Activated T-helper 1 cell treated with anti-CD3 and anti-CD28 coated beads, Interleukin-2, amount 50 U/mL, for 16 hours (primary cell): ENCODE data around the gene TPSG1.
"Not testable (repeated sequence)": the region's sequence is repeated elsewhere in the genome, so short reads cannot be mapped to it uniquely, and the experiment has no call there.

Experiments used
- DNase-seq, 2 donors: peaks; one replicate each; pipeline ENCODE4 v3.0.0-alpha.2; 2020; ENCODE audit warnings: low read depth in 1 of 2, low spot score in 1 of 2

TPSG1 gene

GRCh38 chr16:1257561-1258224, 32.6 kb upstream of the TPSG1 start:
- DNase-seq: no peak

GRCh38 chr16:1256874-1257322, 31.8 kb upstream of the TPSG1 start:
- DNase-seq: no peak

GRCh38 chr16:1256296-1256873, 31.3 kb upstream of the TPSG1 start:
- DNase-seq: not testable (repeated sequence)

GRCh38 chr16:1255276-1256122, 30.4 kb upstream of the TPSG1 start, which contains the start of gene TPSD1:
TSS of gene TPSD1 (plus strand) at chr16:1256069. CDS start at chr16:1256281, 212 bp downstream.
- not testable (repeated sequence) for DNase-seq

- DNase-seq: not testable (repeated sequence)
These were observed 29.8 kb upstream of the TPSG1 start for GRCh38 chr16:1254821-1255220.

GRCh38 chr16:1253701-1254364, 28.8 kb upstream of the TPSG1 start:
- not testable (repeated sequence) for DNase-seq

GRCh38 chr16:1249031-1249755, 24.1 kb upstream of the TPSG1 start:
- DNase-seq: not testable (repeated sequence)

- DNase-seq: not testable (repeated sequence)
These were observed 23.0 kb upstream of the TPSG1 start for GRCh38 chr16:1247903-1248537.

- no peak for DNase-seq
These were observed 20.5 kb upstream of the TPSG1 start for GRCh38 chr16:1245452-1246020.

- no peak for DNase-seq
These were observed 19.8 kb upstream of the TPSG1 start for GRCh38 chr16:1244881-1245280.

GRCh38 chr16:1243907-1244850, 19.1 kb upstream of the TPSG1 start:
- DNase-seq: not testable (repeated sequence)

GRCh38 chr16:1243363-1243762, 18.3 kb upstream of the TPSG1 start:
- not testable (repeated sequence) for DNase-seq

- not testable (repeated sequence) for DNase-seq
These were observed 16.0 kb upstream of the TPSG1 start for GRCh38 chr16:1241081-1241480.

GRCh38 chr16:1240436-1240835, 15.4 kb upstream of the TPSG1 start, which contains the start of gene TPSAB1:
TSS of gene TPSAB1 (plus strand) at chr16:1240705. CDS start at chr16:1240939, 234 bp downstream.
- not testable (repeated sequence) for DNase-seq

GRCh38 chr16:1239575-1239974, 14.5 kb upstream of the TPSG1 start:
- DNase-seq: not testable (repeated sequence)

- not testable (repeated sequence) for DNase-seq
These were observed 13.8 kb upstream of the TPSG1 start for GRCh38 chr16:1238909-1239308.

GRCh38 chr16:1237990-1238389, 12.9 kb upstream of the TPSG1 start:
- no peak for DNase-seq

- not testable (repeated sequence) for DNase-seq
These were observed 11.6 kb upstream of the TPSG1 start for GRCh38 chr16:1236659-1237058.
